ENCODE measurements around the gene HDLBP.
"Not testable (repeated sequence)": the region's sequence is repeated elsewhere in the genome, so short reads cannot be mapped to it uniquely, and the experiment has no call there.

HDLBP gene

GRCh38 chr2:241203218-241204009, 112.1 kb downstream of the HDLBP start:
- no peak for DNase-seq (ENCODE audit: extremely low spot score, insufficient read length, low read depth)
- FAIRE-seq, result no peak

- DNase-seq (ENCODE audit: extremely low spot score, insufficient read length, low read depth) (no peak), FAIRE-seq (no peak)
Measured at GRCh38 chr2:241202681-241203080, 112.8 kb downstream of the HDLBP start.

- no peak for DNase-seq (ENCODE audit: extremely low spot score, insufficient read length, low read depth)
- no peak for FAIRE-seq
Measured at GRCh38 chr2:241202268-241202585, 113.2 kb downstream of the HDLBP start.

GRCh38 chr2:241201445-241202267, 113.8 kb downstream of the HDLBP start:
- FAIRE-seq, result no peak
- DNase-seq (ENCODE audit: extremely low spot score, insufficient read length, low read depth), result no peak

GRCh38 chr2:241200822-241201395, 114.6 kb downstream of the HDLBP start:
- DNase-seq (ENCODE audit: extremely low spot score, insufficient read length, low read depth) (no peak), FAIRE-seq (no peak)

DNA sequence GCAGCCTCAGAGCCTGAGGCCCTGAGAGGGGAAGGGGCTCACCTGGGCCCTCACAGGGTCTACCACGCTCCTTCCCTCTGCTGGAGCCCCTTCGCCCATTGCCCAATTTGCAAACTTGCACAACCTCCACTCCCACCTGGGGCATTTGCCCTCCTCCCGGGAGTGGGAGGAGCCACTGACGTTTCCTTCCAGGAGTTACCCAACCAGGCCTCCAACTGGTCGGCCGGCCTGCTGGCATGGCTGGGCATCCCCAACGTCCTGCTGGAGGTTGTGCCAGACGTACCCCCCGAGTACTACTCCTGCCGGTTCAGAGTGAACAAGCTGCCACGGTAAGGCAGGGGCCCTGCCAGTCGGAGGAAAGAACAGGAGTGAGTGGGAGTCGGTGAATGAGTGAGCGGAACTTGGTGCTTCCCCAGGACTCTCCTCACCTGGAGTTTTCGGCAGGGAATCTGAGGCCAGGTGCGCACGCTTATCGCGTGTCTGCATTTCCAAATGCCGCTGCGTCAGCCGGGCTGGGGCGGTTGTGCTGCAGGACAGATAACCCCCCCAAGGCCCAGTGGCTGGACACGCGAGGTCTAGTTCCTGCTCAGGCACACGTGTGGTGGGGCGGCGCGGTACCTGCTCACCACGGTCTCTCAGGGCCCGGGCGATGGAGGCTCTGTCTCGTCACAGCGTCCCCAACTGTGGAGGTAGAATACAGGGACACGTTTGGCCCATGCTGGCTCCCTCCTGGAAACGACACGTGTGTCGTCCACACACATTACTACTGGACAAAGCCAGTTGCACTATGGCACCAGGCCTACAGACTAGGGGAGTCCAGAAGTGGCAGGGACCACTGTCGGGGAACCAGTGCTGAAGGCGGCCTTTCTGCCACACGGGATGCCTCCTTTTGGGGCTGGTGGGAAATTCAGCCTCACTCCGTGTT, 115.3 kb downstream of the HDLBP start:
- no peak for FAIRE-seq
- no peak for DNase-seq (ENCODE audit: extremely low spot score, insufficient read length, low read depth)

DNA sequence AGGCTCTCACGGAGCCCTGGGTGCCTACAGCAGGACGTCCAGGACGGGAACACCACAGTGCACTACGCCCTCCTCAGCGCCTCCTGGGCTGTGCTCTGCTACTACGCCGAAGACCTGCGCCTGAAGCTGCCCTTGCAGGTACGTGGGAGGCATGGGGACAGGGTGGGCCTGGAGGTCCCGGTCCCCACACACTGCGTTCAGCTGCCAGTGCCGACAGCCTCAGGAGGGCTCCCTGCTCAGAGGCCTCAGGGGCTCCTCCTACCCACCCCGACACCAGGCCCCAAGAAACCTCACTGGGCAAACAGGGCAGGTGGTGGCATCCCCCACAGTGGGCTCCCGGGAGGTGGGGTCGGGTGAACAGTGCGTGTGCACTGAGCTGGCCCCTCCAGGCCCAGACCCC, 116.2 kb downstream of the HDLBP start:
- FAIRE-seq, result no peak

GRCh38 chr2:241198381-241199279, 116.8 kb downstream of the HDLBP start:
- DNase-seq (ENCODE audit: extremely low spot score, insufficient read length, low read depth) (no peak), FAIRE-seq (no peak)

More for the DNA sequence above, 116.2 kb downstream of the HDLBP start:
- no peak for DNase-seq (ENCODE audit: extremely low spot score, insufficient read length, low read depth)

DNA sequence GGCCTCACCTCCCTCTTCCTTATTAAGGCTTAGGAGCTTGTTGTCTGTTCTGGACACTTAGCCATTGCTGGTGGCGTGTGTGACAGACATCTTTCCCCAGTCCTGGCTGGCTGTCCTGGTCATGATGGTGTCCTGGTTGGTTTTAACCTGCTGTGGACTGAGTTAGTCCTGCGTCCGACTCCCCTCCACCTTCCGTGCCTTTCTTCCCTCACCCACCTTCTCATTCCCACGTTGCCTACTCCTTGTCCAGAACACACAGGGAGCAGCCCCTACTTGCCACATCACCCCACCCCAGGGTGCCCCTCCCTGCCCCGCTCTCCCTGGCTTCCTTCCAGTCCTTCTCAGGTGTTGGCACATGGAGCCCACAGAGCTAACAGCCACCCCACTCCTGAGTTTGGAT, 117.5 kb downstream of the HDLBP start:
- FAIRE-seq (no peak), DNase-seq (ENCODE audit: extremely low spot score, insufficient read length, low read depth) (no peak)

- not testable (repeated sequence) for FAIRE-seq; DNase-seq (ENCODE audit: extremely low spot score, insufficient read length, low read depth)
Measured at GRCh38 chr2:241197246-241197645, 118.2 kb downstream of the HDLBP start.

DNA sequence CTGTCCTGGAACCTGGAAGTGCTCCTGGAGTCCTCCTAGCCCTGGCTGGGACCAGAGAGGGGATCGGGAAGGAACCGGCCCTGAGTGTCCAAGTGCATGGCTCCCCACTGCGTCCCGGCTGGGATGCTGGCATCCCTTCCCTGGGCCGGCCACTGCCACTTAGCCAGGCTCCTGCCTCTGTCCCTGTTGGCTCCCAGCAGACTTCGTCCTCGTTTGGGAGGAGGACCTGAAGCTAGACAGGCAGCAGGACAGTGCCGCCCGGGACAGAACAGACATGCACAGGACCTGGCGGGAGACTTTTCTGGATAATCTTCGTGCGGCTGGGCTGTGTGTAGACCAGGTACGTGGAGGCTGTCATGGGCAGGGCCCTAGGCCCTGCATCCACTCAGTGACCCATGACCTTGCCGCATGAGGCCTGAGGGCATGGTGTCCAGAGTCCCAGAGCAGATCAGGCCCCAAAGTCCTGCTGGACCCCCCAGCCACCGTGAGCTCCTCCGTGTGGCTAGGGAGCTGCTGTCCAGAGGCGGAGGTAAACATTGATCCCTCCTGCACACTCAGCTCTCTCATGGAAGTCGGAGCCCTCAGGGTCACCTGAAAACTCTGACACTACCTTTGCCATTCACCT, 119.9 kb downstream of the HDLBP start:
- no peak for FAIRE-seq
- no peak for DNase-seq (ENCODE audit: extremely low spot score, insufficient read length, low read depth)

- DNase-seq (ENCODE audit: extremely low spot score, insufficient read length, low read depth) (no peak), FAIRE-seq (no peak)
Measured at GRCh38 chr2:241194811-241195210, 120.7 kb downstream of the HDLBP start.

- DNase-seq (ENCODE audit: extremely low spot score, insufficient read length, low read depth), result no peak
- no peak for FAIRE-seq
Measured at GRCh38 chr2:241193271-241193670, 122.2 kb downstream of the HDLBP start.

DNA sequence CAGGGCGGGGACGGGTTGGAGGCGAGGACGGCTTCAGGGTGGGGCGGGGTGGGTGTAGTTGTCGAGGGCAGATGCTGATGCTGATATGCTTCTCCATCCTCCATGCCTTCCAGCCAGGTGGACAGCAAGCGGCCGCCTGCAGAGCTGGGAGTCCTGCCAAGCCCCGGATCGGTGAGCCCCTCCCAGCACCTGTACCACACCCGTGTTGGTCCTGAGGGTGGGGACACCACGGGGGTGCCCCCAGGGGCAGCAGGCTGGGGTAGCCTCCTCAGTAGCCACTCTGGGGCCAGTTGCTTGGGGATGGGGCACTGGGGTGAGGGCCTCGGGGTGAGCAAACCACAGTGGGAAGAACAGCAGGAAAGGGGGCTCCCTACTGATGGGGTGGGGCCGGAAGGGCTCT, 124.4 kb downstream of the HDLBP start:
- no peak for FAIRE-seq
- no peak for DNase-seq (ENCODE audit: extremely low spot score, insufficient read length, low read depth)

DNA sequence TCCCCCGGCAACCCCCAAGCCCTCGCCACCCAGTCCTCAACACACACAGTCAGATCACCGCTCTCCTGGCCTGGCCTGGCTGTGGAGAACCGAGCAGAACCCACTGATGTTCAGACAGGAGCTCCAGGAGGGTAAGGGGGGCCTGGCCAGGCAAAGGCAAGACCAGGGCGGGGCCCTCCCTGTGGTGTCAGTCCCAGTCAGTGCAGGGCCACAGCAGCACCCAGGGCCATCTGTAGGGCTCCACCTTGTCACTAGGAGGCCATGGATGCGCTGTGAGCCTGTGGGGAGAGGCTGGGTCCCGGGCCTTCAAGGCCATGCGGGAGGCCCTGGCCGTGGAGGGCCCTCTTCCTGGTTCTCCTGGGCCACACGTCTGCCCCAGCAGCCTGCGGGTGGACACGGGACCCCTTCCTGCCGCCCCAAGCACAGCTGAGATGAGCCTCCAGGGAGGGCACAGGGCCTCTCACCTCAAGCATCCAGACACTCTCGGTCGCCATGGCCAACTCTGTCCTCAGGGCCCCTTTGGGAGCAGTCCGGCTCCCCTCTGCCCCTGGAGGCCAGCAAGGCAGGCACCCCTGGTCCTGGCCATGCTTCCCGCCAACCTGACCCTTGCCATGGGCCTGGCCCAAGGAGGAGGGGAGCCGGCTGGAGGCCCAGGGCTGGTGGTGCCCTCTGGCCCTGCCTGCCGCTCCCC, 125.0 kb downstream of the HDLBP start:
- DNase-seq (ENCODE audit: extremely low spot score, insufficient read length, low read depth), result no peak
- FAIRE-seq, result no peak

- FAIRE-seq, result no peak
- no peak for DNase-seq (ENCODE audit: extremely low spot score, insufficient read length, low read depth)
Measured at GRCh38 chr2:241189856-241190201, 125.6 kb downstream of the HDLBP start.

GRCh38 chr2:241189093-241189855, 126.2 kb downstream of the HDLBP start:
- FAIRE-seq (no peak), DNase-seq (ENCODE audit: extremely low spot score, insufficient read length, low read depth) (no peak)
